RCC 7860 (cell line): Measurements from ENCODE around the gene UNC5C.

Source experiments
- DNase-seq: peaks from one replicate; pipeline ENCODE4 v3.0.0-alpha.2; 2015; ENCODE audit warnings: low spot score
- FAIRE-seq: peaks from 2 replicates; lab custom pipeline; 2012; peaks lifted over from hg19 to GRCh38; lab: Jason Lieb, UNC

The UNC5C gene

DNA sequence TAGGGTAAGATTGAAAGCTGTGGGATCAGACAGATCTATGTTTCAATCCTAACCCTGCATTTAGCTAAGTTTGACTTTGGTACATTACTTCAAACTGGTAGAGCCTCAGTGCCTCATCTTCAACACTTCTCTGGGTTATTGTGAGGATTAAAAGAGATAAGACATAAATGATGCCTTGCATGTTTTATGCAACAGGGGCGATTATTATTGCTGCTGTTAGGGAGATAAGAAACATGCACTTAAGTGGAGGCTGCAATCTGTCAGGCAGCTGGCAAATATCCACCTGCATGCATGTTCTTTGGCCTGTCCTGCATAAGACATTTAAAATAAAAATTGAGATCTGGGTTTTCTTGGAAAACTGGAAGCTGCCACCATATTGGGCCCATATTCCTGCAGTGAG lies 24.6 kb downstream of the UNC5C start:
- FAIRE-seq (no peak), DNase-seq (no peak)

DNA sequence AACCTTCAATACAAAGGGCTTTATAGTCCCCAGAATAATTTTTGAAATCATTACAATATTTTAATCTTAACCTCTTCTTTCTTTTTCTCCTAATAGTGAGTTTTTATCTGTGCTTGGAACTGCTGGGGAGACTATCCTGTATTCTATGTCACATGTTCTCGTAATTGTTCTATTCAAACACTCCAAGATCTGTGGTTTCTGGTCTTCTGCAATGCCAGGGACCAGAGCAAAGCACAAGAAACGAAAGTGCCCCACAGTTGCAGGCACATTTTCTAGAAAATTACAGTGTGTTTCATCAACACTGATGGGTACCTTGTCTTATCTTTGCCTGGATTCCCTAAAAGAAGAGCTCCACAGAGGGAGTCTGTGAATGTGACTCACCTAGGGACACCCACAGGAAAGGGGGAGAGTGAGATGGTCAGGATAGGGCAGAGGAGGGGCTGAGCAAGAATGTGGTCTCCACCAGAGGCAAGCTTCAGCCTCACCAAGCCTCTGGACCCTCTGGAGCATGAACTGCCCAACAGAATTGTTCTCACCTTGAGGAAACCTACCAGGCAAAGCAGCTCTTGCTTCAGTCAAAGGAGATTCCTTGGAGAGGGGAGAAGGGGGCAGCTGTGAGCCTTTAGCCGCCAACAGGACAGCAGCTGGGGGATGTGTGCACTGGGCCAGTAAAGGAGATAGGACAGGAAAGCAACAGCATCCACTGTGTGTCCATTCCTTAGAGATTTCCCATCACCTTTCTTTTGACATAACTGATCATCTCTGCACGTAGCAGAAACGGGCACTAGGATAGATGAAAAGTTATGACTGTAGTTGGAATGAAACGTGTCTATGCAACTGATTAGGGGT lies 25.9 kb downstream of the UNC5C start:
- FAIRE-seq, result no peak
- DNase-seq, result no peak

DNA sequence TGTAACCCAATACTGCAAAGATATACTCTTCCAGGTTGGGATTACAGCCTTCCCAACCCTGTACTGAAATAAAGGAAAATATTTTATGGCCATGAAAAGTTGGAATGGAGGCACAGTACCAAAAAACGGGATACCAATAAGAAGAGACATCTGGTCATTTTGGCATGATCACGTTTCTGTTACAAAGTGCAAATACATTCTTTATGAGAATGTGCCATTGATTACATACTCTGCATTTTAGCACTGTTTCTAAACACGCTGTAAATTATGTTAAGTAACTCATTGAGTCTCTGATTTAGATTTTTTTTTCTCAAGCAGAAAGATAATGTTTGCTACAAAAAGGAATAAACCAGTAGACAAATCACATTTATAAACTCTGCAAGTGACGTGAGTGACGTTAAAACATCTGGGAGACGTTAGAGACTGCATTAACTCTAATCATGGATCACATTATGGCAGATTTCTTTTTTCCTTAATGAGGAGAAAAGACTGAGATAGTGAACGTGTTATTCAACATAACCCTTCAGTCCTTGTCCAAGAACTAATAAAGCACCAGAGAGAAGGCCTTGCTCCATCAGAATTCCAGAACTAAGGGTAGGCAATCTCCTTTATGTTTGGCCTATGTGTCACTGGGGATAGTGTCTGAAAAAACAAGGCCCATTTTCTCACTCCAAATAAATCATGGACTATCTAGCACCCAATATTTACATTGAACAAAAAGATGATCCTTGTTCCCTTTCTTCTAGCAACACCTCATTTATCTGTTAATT lies 31.0 kb downstream of the UNC5C start:
- no peak for DNase-seq
- no peak for FAIRE-seq

DNA sequence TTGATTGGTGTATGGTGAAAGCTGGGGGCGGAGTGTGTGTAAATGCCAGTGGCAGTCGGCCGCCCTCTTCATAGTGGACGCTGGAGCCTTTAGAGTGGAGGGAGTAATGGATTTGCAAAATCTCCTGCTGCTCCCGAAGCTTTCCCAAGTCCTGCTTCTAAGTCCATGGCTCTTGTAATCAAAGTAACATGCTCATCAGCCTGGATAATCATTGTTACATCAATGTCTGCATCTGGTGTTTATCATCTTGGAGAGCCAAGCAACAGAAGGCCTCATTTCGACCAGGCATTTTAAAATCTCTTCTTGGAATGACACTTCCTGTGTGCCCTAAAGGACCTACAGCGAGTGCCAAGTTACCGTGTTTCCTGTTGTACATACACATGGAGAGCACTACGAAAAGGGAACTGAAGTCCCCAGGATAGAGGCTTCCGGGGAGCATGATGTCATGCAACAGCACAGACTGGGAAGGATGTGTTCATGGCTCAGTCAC lies 32.2 kb downstream of the UNC5C start:
- DNase-seq (no peak), FAIRE-seq (no peak)

DNA sequence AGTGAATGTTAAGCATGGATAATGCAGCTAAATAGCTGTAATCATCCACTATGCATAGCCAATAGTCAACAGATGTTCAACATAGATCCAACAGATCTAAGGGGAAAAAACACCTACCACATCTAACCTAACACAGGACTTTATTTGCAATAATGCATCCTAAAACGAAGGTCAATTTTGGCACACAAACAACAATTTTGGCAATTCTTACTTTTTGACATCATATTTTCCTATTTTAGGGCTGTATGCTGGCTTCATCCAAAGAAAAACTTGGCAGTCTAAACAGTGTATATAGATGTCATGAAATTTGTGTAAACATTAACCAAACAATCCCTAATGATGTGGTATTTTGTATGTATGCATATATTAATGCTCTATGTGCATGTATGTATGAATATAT lies 33.2 kb downstream of the UNC5C start:
- no peak for FAIRE-seq
- DNase-seq, result no peak

DNA sequence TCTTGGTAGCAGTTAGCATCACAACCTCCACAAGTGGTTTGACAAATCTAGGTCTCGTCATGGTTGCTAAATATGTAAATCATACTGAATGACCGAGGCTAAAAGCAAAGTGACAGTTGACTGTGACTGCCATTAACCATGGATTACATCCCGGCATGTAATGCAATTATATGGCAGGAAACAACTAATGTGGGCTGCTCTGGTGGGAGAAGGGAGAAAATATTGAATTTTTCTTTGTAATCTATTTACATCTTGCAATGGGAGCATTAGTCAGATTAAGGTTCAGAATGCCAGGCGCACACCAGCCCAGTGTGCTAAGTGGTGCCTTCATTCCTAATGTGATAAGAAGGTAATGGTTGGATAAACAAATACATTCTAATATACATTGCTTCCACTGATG lies 35.8 kb downstream of the UNC5C start:
- FAIRE-seq, result no peak
- no peak for DNase-seq

DNA sequence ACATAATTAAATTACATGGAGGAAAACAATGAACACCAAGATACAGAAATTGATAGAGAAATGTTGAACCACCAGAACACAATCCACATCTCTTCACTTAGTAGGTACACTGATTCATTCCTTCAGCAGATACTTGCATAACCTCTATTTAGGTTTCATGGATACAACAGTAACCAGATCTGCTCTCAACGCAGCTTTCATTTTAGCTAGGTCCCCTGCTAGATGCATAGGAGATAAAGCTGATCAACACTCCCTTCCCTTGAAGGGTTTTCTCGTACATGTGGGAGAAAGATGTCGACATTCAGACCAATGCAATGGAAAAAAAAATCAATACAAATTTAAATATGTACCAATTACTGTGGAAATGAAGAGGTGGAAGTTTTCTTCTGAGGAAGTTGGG lies 37.3 kb downstream of the UNC5C start:
- DNase-seq, result no peak
- no peak for FAIRE-seq

DNA sequence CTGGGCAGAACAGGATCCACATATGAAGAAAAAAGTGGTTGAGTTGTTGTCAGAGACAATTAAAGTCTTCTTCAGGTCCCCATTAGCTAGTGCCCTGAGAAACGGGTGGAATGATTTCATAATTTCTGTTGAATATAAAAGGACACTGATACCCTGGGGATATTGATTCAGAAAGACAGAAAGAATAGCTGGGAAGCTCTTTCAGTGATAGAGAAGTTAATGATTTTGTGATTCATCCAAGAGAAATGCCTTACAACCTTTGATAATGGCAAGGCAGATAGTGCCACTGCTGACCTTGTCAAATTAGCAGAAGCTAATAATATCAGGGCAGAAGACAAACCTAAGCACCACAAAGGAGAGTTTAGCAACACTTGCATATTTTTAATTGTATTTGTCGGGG lies 37.9 kb downstream of the UNC5C start:
- DNase-seq, result no peak
- no peak for FAIRE-seq

DNA sequence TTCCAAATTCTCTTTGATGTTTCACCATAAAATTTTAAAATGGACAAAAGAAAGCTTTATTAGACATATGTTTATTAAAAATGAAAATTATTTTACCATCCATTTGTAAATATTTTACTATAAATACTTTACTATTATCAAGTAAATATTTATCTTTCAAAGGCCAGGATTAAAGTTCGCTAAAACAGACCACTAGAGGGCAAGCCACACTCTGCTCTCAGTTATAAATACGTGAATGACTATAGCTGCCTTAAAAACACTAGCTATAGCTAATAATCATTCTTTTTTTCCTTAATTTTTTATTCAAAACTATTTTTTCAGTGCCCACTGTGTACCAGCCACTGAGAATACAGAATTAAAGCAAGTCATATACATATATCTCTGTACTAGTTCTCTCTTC lies 38.6 kb downstream of the UNC5C start:
- peak; percentile 73 for FAIRE-seq
- DNase-seq, result peak; percentile 15

DNA sequence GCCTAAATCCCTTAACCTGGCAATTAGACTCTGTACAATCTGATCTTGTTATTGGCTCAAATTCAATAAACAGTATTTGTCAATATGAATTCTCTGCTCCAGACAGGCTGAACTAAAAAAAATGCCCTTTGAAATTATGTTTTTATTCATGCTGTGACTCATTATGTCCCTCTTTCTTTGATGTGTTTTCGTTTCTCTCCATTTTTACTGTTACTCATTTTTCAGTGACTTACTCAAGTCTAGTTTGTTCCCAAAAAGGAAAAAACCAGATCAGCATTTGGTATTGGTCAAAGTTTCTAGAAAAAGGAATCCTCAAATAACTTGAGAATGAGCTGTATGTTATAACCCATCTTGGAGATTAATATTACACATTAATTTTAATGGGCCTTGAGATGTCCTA lies 40.4 kb downstream of the UNC5C start:
- FAIRE-seq, result no peak
- DNase-seq, result no peak

DNA sequence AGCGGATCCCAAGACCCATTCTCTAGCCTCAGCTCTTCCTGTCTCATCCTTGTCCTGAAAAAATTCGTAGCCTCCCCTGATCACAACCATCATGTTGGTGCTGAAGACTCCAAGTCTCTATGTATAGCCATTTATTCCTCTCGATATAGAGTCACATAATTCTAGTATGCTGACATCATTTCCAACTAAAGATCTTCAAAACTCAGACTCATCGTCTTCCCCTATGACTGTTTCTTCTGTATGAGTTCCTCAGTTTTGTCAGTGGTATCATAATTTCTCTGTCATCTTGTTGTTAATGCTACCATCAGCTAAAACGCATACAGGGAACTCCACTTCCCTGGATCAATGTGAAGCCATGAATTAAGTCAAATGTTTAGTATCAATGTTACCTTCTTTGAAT lies 41.2 kb downstream of the UNC5C start:
- no peak for DNase-seq
- no peak for FAIRE-seq

DNA sequence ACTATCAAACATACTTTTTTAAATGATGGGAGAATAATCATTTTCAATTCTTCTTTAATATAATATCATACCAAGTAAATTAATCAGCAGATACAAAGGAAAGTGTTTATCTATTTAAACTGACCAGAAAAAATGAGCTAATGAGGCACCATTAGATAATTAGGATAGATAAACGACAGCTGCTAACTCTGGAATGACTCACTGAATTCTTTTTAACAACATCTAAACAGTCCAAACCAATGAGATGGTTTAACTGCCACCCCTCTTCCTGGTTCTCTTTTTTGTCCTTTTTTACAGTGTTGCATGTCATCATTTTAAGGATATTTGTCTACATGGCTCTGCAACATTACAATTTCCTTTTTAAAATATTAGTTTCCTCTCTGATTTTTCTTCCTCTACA lies 41.6 kb downstream of the UNC5C start:
- FAIRE-seq (no peak), DNase-seq (no peak)

DNA sequence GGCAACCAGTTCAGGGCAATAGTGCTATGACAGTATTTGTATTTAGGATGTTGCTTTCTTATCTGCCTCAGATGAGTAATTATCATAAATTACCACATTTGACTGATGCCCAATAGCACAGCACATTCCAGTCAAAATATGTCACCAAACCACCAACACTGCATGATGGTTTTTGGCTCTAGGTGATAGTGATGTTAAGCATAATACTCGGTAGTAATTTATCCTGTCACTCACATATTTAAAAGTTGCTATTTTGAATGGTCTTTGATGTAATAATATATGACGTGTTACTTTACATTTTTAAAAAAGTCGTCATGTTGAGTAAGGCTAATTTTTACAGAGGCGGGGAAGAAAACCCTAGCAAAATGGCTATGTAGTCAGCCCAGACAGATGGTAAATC lies 42.5 kb downstream of the UNC5C start:
- DNase-seq, result peak; percentile 68
- FAIRE-seq, result peak; percentile 61

DNA sequence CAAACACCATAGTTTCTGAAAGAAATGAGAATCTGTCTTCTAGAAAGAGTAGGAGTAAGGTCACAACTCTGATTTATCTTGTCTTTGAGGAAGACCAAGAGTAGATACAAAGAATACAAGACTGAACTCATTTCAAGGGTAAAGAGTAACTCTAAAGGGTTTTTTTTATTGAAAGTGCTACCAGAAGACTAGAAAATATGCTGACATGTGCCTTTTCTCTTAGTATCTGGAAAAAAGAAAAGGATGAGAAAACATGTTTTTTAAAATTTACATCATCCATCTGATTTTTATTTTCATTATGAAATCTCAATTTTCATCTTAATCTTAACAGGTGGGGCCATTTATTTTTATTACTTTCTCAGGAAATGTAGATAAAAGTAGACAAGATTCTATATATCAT lies 43.0 kb downstream of the UNC5C start:
- DNase-seq, result no peak
- no peak for FAIRE-seq

DNA sequence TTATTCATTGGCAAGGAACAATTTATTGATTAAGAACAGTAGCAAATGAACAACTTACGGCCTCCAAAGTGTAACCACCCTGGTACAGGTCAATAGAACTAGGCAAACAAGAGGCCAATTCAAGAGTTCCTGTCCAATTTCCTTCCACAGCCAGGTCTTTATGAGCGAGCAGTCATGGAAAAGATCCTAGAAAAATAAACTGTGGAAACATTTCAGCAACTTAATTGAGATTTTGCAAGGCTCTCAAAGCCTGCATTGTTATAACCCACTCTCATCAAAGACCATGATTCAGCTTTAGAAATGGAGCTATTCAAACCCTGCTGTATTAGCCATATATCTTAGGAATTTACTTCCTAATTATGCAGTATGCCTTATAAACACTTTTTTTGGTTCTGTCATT lies 43.6 kb downstream of the UNC5C start:
- FAIRE-seq (no peak), DNase-seq (no peak)

DNA sequence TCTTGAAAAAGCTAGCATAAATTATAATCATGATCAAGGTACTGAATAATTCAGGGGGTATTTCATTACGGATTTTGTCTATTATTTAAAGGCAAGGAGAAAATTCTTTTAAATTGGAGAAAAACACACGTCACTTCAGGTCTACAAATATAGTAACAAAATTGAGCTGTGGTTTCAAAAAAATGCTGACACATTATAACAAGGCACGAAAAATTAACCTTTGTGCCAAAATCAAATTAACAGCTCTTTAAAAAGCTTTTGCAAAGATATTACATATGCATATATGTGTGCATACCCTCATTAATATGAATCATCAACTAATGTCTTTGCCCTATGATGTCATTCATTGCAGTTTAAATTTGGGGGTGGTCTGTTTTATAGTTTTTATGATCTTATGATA lies 44.3 kb downstream of the UNC5C start:
- no peak for DNase-seq
- FAIRE-seq, result no peak

DNA sequence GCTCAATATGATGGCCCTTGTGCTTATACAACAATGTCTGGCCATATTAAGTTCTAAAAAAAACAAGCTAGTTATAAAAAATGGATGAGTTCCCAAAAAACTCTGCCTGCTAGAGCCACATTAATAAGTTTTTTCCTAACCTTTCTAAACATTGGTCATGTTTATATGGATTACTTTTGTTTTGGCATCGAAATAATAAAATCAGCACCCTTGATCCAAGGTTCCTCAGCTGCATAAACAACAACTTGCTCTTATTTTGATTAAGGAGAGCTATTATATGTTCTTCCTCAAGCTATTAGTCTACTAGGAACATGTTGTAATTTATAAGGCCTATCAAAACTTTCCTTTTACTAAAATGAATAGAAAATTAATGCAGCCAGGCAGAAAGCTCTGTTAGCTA lies 48.4 kb downstream of the UNC5C start:
- no peak for DNase-seq
- FAIRE-seq, result no peak

DNA sequence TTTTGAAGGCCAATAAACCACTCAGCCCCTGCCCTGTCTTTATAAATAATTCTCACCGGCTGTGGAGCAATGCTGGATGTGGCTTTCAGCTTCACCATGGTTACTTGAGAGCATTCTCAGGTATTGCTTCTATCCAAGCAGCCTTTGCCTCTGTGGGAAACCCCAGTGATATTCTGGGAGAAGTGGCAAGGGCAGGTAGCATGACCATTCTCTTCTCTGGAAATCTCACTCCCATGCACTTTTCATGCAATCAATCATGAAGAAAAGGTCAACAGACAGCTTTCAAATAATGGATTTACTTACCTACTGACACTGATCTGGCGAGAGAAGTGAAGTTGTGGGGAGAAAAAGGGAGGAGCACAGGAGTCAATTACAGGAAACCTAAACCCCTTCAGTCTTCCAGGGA lies 49.5 kb downstream of the UNC5C start:
- no peak for FAIRE-seq
- no peak for DNase-seq

DNA sequence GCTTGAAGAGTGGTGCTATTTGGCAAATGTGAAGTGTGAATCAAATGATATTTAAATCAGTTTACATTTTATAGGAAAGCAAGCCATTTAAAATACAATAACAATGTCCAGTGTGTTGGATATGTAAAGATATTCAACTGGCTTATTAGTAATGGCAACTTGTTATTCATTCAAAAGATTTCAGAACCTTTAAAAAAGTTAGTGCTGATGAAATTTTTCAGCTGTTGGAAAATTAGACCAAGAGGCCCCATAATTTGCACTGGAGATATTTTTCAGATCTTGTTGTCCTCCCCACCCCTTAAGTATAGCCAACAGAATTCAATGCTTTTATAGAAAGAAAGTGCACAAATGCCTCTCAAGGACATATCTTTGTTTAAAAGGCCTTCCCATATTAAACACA lies 54.6 kb downstream of the UNC5C start:
- FAIRE-seq (no peak), DNase-seq (no peak)

DNA sequence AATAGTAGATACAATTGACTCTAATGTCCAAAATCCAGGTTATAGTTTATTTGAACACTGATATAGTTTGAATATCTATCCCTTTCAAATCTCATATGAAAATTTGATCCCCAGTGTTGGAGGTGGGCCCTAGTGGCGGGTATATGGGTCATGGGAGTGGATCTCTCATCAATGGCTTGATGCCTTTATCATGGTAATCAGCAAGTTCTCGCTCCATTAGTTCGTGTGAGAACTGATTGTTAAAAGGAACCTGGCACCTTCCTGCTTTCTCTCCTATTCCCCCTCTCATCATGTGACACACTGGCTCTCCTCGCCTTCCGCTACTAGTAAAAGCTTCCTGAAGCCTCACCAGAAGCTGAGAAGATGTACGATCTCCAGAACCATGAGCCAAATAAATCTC lies 70.1 kb downstream of the UNC5C start:
- FAIRE-seq (no peak), DNase-seq (no peak)

DNA sequence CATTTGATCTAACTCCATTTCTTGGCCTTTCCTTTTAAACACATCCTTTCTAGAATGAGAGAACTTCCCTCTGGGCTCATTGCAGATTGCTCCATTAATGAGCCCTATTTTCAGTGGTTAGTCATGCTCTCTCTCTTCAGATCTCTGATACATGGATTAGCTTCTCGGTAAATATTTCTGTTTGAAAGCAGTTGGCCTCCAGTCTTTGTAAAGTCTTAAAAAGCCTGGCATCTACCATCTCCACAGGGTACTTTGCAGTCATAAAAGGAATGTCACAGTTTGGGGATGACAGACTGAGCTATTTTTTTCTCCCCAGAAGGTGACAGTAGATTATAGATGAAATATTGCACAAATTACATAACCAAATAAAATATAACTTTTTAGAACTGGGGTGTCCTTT lies 72.7 kb downstream of the UNC5C start:
- FAIRE-seq (no peak), DNase-seq (no peak)

DNA sequence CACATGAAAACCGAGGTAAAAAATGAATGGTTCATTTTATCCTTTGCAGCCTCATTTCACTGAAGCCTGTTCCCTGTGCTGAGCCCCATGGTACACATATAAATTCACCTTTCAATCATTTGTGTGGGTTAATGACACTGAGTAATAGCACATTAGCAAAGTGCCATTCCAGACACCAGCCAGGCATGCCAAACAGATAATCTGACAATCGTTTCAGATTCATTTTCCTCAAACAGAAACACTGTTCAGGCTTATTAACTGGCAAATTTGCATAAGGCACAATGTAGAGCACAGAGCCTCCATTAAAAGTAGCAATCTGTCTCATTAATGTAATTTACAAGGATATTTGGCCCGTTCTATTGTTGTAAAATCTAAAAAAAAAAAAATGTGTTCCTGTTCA lies 76.2 kb downstream of the UNC5C start:
- FAIRE-seq, result no peak

More for the DNA sequence above, 76.2 kb downstream of the UNC5C start:
- no peak for DNase-seq
